Fibroblast of lung (primary cell): ENCODE results near the gene CCT8L2.
"Not testable (repeated sequence)": the region's sequence is repeated elsewhere in the genome, so short reads cannot be mapped to it uniquely, and the experiment has no call there.

ENCODE experiments used
- EZH2 ChIP-seq: IDR thresholded peaks from 2 replicates; pipeline ENCODE4 v1.5.1; 2012; ENCODE audit warnings: low read length, control low read depth, mild to moderate bottlenecking; ENCODE audit errors: missing control alignments
- TF ChIP-seq, protein P1 (sequence below), 2 donors: IDR thresholded peaks in 1 of 2; conservative IDR thresholded peaks in 1 of 2; 1 replicate in 1 of 2; 2 replicates in 1 of 2; pipeline ENCODE4 v1.5.1; 2011 to 2012; ENCODE audit warnings: low read length in 2 of 2, control low read depth in 1 of 2, inconsistent platforms in 1 of 2, low read depth in 1 of 2, mild to moderate bottlenecking in 1 of 2

DNA sequence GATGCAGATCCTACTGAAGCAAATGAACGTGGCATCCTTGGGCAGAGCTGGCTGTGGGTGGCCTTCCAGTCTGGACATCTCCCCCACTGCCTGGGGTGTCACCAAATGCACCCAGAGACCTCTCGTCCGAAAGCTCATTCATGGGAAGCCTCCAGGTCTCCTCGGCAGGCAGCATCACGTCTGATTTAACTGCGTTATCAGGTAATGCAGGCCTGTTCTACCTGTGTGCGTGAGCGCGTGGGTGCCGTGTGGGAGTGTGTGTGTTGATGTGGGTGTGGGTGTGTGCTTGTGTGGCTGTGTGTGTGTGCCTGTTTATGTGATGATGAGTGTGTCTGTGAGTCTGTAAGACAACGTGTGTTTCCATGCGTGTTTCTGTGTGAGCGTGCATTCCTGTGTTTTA lies 35.1 kb downstream of the CCT8L2 start:
- TF ChIP-seq, protein P1, sequence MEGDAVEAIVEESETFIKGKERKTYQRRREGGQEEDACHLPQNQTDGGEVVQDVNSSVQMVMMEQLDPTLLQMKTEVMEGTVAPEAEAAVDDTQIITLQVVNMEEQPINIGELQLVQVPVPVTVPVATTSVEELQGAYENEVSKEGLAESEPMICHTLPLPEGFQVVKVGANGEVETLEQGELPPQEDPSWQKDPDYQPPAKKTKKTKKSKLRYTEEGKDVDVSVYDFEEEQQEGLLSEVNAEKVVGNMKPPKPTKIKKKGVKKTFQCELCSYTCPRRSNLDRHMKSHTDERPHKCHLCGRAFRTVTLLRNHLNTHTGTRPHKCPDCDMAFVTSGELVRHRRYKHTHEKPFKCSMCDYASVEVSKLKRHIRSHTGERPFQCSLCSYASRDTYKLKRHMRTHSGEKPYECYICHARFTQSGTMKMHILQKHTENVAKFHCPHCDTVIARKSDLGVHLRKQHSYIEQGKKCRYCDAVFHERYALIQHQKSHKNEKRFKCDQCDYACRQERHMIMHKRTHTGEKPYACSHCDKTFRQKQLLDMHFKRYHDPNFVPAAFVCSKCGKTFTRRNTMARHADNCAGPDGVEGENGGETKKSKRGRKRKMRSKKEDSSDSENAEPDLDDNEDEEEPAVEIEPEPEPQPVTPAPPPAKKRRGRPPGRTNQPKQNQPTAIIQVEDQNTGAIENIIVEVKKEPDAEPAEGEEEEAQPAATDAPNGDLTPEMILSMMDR (conservative IDR thresholded peaks at IDR 0.05 in 1 of 2, IDR thresholded peaks at IDR 0.05 in 1 of 2; ENCODE audit: low read depth in 1 of 2, low read length in 2 of 2), result not testable (repeated sequence)
- TF ChIP-seq EZH2, result not testable (repeated sequence)
